Measurements from ENCODE around the gene BCAS3. TPM values are rescaled to one million over a fixed set of nuclear protein-coding genes. Genes with fewer than 3 reads are reported as not detected.

The BCAS3 gene
- total and polyA plus RNA-seq, 9 donors: 9.4 to 37.0 (median 21.6) TPM

GRCh38 chr17:61136296-61136695, 458.6 kb downstream of the BCAS3 start:
- no peaks in the 10 kb centered on the region for H3K27me3 ChIP-seq
- no peaks in the 10 kb centered on the region for H3K4me1 ChIP-seq (ENCODE audit: insufficient read depth)
- H3K36me3 ChIP-seq: no peaks in the 10 kb centered on the region
- no peak overlapping the region for H3K4me3 ChIP-seq
- WGBS, 3 donors: 94 to 96% (median 94%) methylated on average over 7 of the region's 7 CpGs
- no peak for DNase-seq
- intact Hi-C loops (cut with DNase I): no loop called here
- no peaks in the 10 kb centered on the region for H3K9me3 ChIP-seq
- H3K27ac ChIP-seq: no peak overlapping the region
- TF ChIP-seq CTCF (IDR thresholded peaks at IDR 0.05) (no peak), EP300 (IDR thresholded peaks at IDR 0.05) (no peak), POLR2A (IDR thresholded peaks at IDR 0.05) (no peak)

GRCh38 chr17:61139219-61139618, 461.6 kb downstream of the BCAS3 start:
- peaks cover 1% of the 10 kb centered on the region for H3K4me1 ChIP-seq (ENCODE audit: insufficient read depth)
- 10 to 28% (median 12%) methylated on average over 4 of the region's 4 CpGs for WGBS, 3 donors
- H3K4me3 ChIP-seq: no peak overlapping the region
- DNase-seq: no peak
- no peak overlapping the region for H3K27ac ChIP-seq
- H3K27me3 ChIP-seq: no peaks in the 10 kb centered on the region
- H3K9me3 ChIP-seq: no peaks in the 10 kb centered on the region
- no peaks in the 10 kb centered on the region for H3K36me3 ChIP-seq
- intact Hi-C loops (cut with DNase I): no loop called here
- no peak for TF ChIP-seq CTCF (IDR thresholded peaks at IDR 0.05)
- no peak for TF ChIP-seq EP300 (IDR thresholded peaks at IDR 0.05)

- no peak for DNase-seq
- peaks cover 6% of the 10 kb centered on the region for H3K4me1 ChIP-seq (ENCODE audit: insufficient read depth)
- TF ChIP-seq CTCF (IDR thresholded peaks at IDR 0.05): no peak
- no peak for TF ChIP-seq EP300 (IDR thresholded peaks at IDR 0.05)
- no peak for TF ChIP-seq POLR2A (IDR thresholded peaks at IDR 0.05)
- no peaks in the 10 kb centered on the region for H3K36me3 ChIP-seq
- intact Hi-C loops (cut with DNase I): no loop called here
- 92 to 96% (median 96%) methylated on average over 3 of the region's 3 CpGs for WGBS, 3 donors
- H3K9me3 ChIP-seq: no peaks in the 10 kb centered on the region
- no peaks in the 10 kb centered on the region for H3K27me3 ChIP-seq
- H3K27ac ChIP-seq: no peak overlapping the region
- H3K4me3 ChIP-seq: no peak overlapping the region
These were observed 462.6 kb downstream of the BCAS3 start for GRCh38 chr17:61140081-61140786.

- peaks cover 10% of the 10 kb centered on the region for H3K4me1 ChIP-seq (ENCODE audit: insufficient read depth)
- no peaks in the 10 kb centered on the region for H3K36me3 ChIP-seq
- H3K4me3 ChIP-seq: no peak overlapping the region
- H3K27me3 ChIP-seq: no peaks in the 10 kb centered on the region
- 28 to 46% (median 30%) methylated on average over 1 of the region's 1 CpG for WGBS, 3 donors
- intact Hi-C loops (cut with DNase I): no loop called here
- TF ChIP-seq POLR2A (IDR thresholded peaks at IDR 0.05) (no peak), EP300 (IDR thresholded peaks at IDR 0.05) (no peak), CTCF (IDR thresholded peaks at IDR 0.05) (no peak)
- no peak overlapping the region for H3K27ac ChIP-seq
- H3K9me3 ChIP-seq: no peaks in the 10 kb centered on the region
- no peak for DNase-seq
These were observed 465.4 kb downstream of the BCAS3 start for GRCh38 chr17:61143026-61143425.

Data from ovary (tissue), 9 donors.